ENCODE measurements around the gene NPHS2. TPM values are rescaled to one million over a fixed set of nuclear protein-coding genes. Genes with fewer than 3 reads are reported as not detected.

Gene NPHS2

DNA sequence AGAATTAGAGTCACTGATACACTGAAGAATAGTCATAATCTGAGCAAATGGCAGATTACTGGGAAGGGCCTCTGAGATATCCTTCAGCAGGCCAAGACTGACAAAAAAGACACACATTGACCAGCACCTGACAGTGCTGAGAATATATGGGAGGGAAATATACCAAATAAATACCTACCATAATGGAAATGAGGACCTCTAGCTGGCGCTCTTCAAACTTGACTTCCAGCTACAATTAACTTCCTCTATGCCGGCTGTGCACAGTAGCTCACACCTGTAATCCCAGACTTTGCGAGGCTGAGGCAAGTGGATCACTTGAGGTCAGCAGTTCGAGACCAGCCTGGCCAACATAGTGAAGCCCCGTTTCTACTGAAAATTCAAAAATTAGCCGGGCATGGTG is 69.5 kb downstream of the NPHS2 start:
- no peak overlapping the region for H3K4ac ChIP-seq (ENCODE audit: low read depth in 1 of 2, low read length in 2 of 2)
- H3K4me1 ChIP-seq (ENCODE audit: control insufficient read depth, insufficient read depth, low read depth, low read length): no peaks in the 10 kb centered on the region
- H2BK15ac ChIP-seq (ENCODE audit: low read depth, poor library complexity, severe bottlenecking): no peak overlapping the region
- H3K4me2 ChIP-seq (ENCODE audit: low read length, poor library complexity, severe bottlenecking): no peak overlapping the region
- H3K14ac ChIP-seq (ENCODE audit: low read length in 2 of 2): no peak overlapping the region
- H3K9ac ChIP-seq (ENCODE audit: low read length): no peak overlapping the region
- WGBS: 83% methylated on average over 6 of the region's 6 CpGs
- H2AK5ac ChIP-seq (ENCODE audit: low read length, severe bottlenecking): no peak overlapping the region
- no peak overlapping the region for H3K27ac ChIP-seq (ENCODE audit: low read length, poor library complexity, severe bottlenecking)
- no peaks in the 10 kb centered on the region for H3K9me3 ChIP-seq (ENCODE audit: control insufficient read depth, low read length)
- H3K23ac ChIP-seq (ENCODE audit: low read length in 2 of 2): no peak overlapping the region
- H3K79me1 ChIP-seq (replicated peaks; ENCODE audit: low read length, poor library complexity, severe bottlenecking): no peaks in the 10 kb centered on the region
- no peak overlapping the region for H3K18ac ChIP-seq (ENCODE audit: low read depth in 1 of 2, low read length in 2 of 2)
- no peak overlapping the region for H2AFZ ChIP-seq (ENCODE audit: low read depth, low read length)
- no peak overlapping the region for H2BK120ac ChIP-seq (ENCODE audit: low read depth, low read length)
- DNase-seq: no peak
- no peaks in the 10 kb centered on the region for H3K36me3 ChIP-seq (ENCODE audit: control insufficient read depth in 1 of 2, insufficient read depth in 2 of 2, low read depth in 1 of 2, low read length in 2 of 2)
- no peak overlapping the region for H3K4me3 ChIP-seq (ENCODE audit: insufficient read depth in 1 of 2, low read depth in 1 of 2, low read length in 2 of 2)
- H2BK12ac ChIP-seq (ENCODE audit: low read length in 2 of 2): no peak overlapping the region
- no peak overlapping the region for H4K91ac ChIP-seq (ENCODE audit: low read length)
- H2BK5ac ChIP-seq (ENCODE audit: low read depth, low read length, poor library complexity, severe bottlenecking): no peak overlapping the region
- H3K27me3 ChIP-seq (ENCODE audit: control insufficient read depth in 1 of 2, insufficient read depth in 1 of 2, low read length in 2 of 2): no peaks in the 10 kb centered on the region
- no peak overlapping the region for H4K8ac ChIP-seq (ENCODE audit: low read length)

Small RNA genes lying within 50 kb of the gene (small RNA-seq; reads per million reads assigned to genes)
- not detected for gene RNU5F-2P (ENCODE audit: low read depth)

Measured in mesenchymal stem cell (in vitro differentiated cells and primary cell).